HCT116 (cell line): ENCODE measurements around the gene NXPH1. TPM values are rescaled to one million over a fixed set of nuclear protein-coding genes. Genes with fewer than 3 reads are reported as not detected.

Experiments
- ATAC-seq: fragments of 200-7000 bp; cut with Tn5 transposase; 2 replicates; pipeline ENCODE4 v1.9.1; 2020; ENCODE audit warnings: mild to moderate bottlenecking, moderate library complexity
- BruUV-seq: library from RNA; stranded (reverse); fragments of 400-500 nt; replicated peaks from 2 replicates; lab custom pipeline; 2021; lab: Mats Ljungman, UMichigan
- CTCF ChIA-PET: fragments of 300-600 bp; sonication (Branson Sonifier 250); formaldehyde crosslinking; loops from one replicate; lab custom pipeline; 2021; ENCODE audit warnings: antibody characterized with exemption; lab: Charles Lee
- POLR2A ChIA-PET: fragments of 300-600, 350-600 bp; sonication (Branson Sonifier 250); formaldehyde crosslinking; loops from one replicate; lab custom pipeline; 2021; ENCODE audit warnings: antibody characterized with exemption; lab: Charles Lee
- RAD21 ChIA-PET, 2 experiments: fragments of 300-600 bp; sonication (Branson Sonifier 250); formaldehyde crosslinking; loops; one replicate each; lab custom pipeline; 2023; ENCODE audit warnings: low total read pairs in 2 of 2; ENCODE audit not compliant: uncharacterized antibody in 2 of 2, unreplicated experiment in 2 of 2, low non-redundant PET in 1 of 2; lab: Charles Lee
- DNase-seq: peaks from one replicate; pipeline ENCODE4 v3.0.0-alpha.2; 2010; ENCODE audit warnings: low read depth, low spot score
- H2AFZ ChIP-seq: fragments of 200-600 bp; shearing (Covaris generic), sonication (generic); 2 replicates; pipeline ENCODE4 v1.6.1; 2017; ENCODE audit warnings: low read depth, mixed run types, mixed read lengths, antibody characterized with exemption, low read length; ENCODE audit not compliant: poor library complexity, severe bottlenecking
- H3K27ac ChIP-seq: 2 replicates; pipeline ENCODE4 v1.5.1; 2012; ENCODE audit warnings: low read depth, low read length
- H3K27me3 ChIP-seq: fragments of 200-600 bp; sonication (generic); 2 replicates; pipeline ENCODE4 v1.6.1; 2016; ENCODE audit warnings: mixed run types, low read length, mixed read lengths; ENCODE audit not compliant: insufficient read depth
- H3K36me3 ChIP-seq, 2 experiments: fragments of 200-500 bp in 1 of 2; fragments of 200-600 bp in 1 of 2; sonication (Bioruptor generic) in 1 of 2; sonication (generic) in 1 of 2; 2 replicates each; pipeline versions ENCODE4 v1.5.1 to v1.6.1; 2014 to 2016; ENCODE audit warnings: low read length in 2 of 2, inconsistent platforms in 1 of 2, mixed read lengths in 1 of 2, mixed run types in 1 of 2; ENCODE audit not compliant: insufficient read depth in 2 of 2, control insufficient read depth in 1 of 2
- H3K4me1 ChIP-seq, 2 experiments: fragments of 200-600 bp in 1 of 2; sonication (generic) in 1 of 2; 2 replicates each; pipeline versions ENCODE4 v1.5.1 to v1.6.1; 2012 to 2017; ENCODE audit warnings: low read length in 2 of 2, inconsistent platforms in 1 of 2, mild to moderate bottlenecking in 1 of 2, mixed read lengths in 1 of 2, mixed run types in 1 of 2, moderate library complexity in 1 of 2; ENCODE audit not compliant: insufficient read depth in 2 of 2, control insufficient read depth in 1 of 2
- H3K4me2 ChIP-seq: fragments of 200-600 bp; sonication (generic); 2 replicates; pipeline ENCODE4 v1.6.1; 2017; ENCODE audit warnings: mixed run types, low read length, mixed read lengths
- H3K4me3 ChIP-seq, 2 experiments: fragments of 200-600 bp in 1 of 2; sonication (generic) in 1 of 2; replicated peaks in 1 of 2; 2 replicates each; pipeline ENCODE4 v1.5.1; 2011 to 2016; ENCODE audit warnings: low read length in 2 of 2, control low read depth in 1 of 2, low read depth in 1 of 2, mild to moderate bottlenecking in 1 of 2, mixed read lengths in 1 of 2, mixed run types in 1 of 2
- H3K79me2 ChIP-seq: fragments of 200-600 bp; sonication (generic); 2 replicates; pipeline ENCODE4 v1.6.1; 2017; ENCODE audit warnings: mild to moderate bottlenecking, mixed run types, low read length, moderate library complexity, mixed read lengths; ENCODE audit not compliant: insufficient read depth
- H3K9ac ChIP-seq: fragments of 200-600 bp; sonication (generic); 2 replicates; pipeline ENCODE4 v1.6.1; 2016; ENCODE audit warnings: low read length, mixed read lengths
- H3K9me2 ChIP-seq: fragments of 200-600 bp; sonication (generic), shearing (Covaris generic); 2 replicates; pipeline ENCODE4 v1.6.1; 2017; ENCODE audit warnings: mixed run types, mild to moderate bottlenecking, moderate library complexity; ENCODE audit not compliant: insufficient read depth
- H3K9me3 ChIP-seq, 2 experiments: fragments of 200-500 bp in 1 of 2; fragments of 200-600 bp in 1 of 2; sonication (Bioruptor generic) in 1 of 2; sonication (generic) in 1 of 2; 2 replicates each; pipeline ENCODE4 v1.6.1; 2014 to 2017; ENCODE audit warnings: low read length in 2 of 2, mixed read lengths in 2 of 2, inconsistent platforms in 1 of 2, low read depth in 1 of 2, mild to moderate bottlenecking in 1 of 2, mixed run types in 1 of 2, moderate library complexity in 1 of 2; ENCODE audit not compliant: control insufficient read depth in 1 of 2, insufficient read depth in 1 of 2
- H4K20me1 ChIP-seq: fragments of 200-600 bp; sonication (generic), shearing (Covaris generic); 2 replicates; pipeline ENCODE4 v1.6.1; 2017; ENCODE audit warnings: mixed run types, mild to moderate bottlenecking, moderate library complexity; ENCODE audit not compliant: insufficient read depth
- ATF3 ChIP-seq: IDR thresholded peaks from 2 replicates; pipeline ENCODE4 v1.6.1; 2012
- CBX3 ChIP-seq: IDR thresholded peaks from 2 replicates; pipeline ENCODE4 v1.6.1; 2012; ENCODE audit warnings: low read depth
- JUND ChIP-seq: IDR thresholded peaks from 2 replicates; pipeline ENCODE4 v1.6.1; 2012
- POLR2A ChIP-seq: IDR thresholded peaks from 2 replicates; pipeline ENCODE4 v1.7.0; 2011; ENCODE audit warnings: borderline replicate concordance; ENCODE audit not compliant: insufficient read depth, insufficient read length; ENCODE audit errors: extremely low read depth
- SRF ChIP-seq: IDR thresholded peaks from 2 replicates; pipeline ENCODE4 v1.6.1; 2012; ENCODE audit warnings: low read depth
- ZBTB33 ChIP-seq: IDR thresholded peaks from 2 replicates; pipeline ENCODE4 v1.6.1; 2011; ENCODE audit warnings: mild to moderate bottlenecking, low read length, moderate library complexity; ENCODE audit not compliant: insufficient replicate concordance; ENCODE audit errors: extremely low read depth
- ZNF274 ChIP-seq: fragments of 200-500 bp; sonication (Bioruptor generic); IDR thresholded peaks from 2 replicates; pipeline ENCODE4 v1.6.1; 2014; ENCODE audit warnings: mild to moderate bottlenecking, low read depth, low read length, inconsistent platforms
- intact Hi-C: fragments of 100-400 bp; cut with micrococcal nuclease; formaldehyde crosslinking; loops from 2 replicates; pipeline ENCODE4 v1.10.0; 2022
- total RNA-seq: library from RNA; stranded (reverse); gene quantifications from one replicate; pipeline ENCODE4 v1.2.1, GENCODE V29; 2021; ENCODE audit not compliant: unreplicated experiment

Gene NXPH1
- total RNA-seq, 1 experiment from 2014 or later = 0.17 TPM

GRCh38 chr7:8435095-8435494, 1.7 kb downstream of the NXPH1 start:
- no peaks in the 10 kb centered on the region for H3K79me2 ChIP-seq
- no peaks in the 10 kb centered on the region for H3K9me3 ChIP-seq
- BruUV-seq = no TSS peak
- ChIA-PET POLR2A (no interaction called here), CTCF (no interaction called here), RAD21 (no interaction called here)
- H3K4me1 ChIP-seq = no peaks in the 10 kb centered on the region; a peak in 1 of 4 replicates
- no peaks in the 10 kb centered on the region for H3K9me2 ChIP-seq
- DNase-seq = no peak
- H3K4me3 ChIP-seq = no peak overlapping the region
- no peaks in the 10 kb centered on the region for H4K20me1 ChIP-seq
- no peak for ATAC-seq
- H3K27me3 ChIP-seq = peaks cover 12% of the 10 kb centered on the region
- TF ChIP-seq SRF (no peak), CBX3 (no peak), POLR2A (no peak), JUND (no peak), ZBTB33 (no peak), ATF3 (no peak), ZNF274 (no peak)
- no peak overlapping the region for H3K9ac ChIP-seq
- no peak overlapping the region for H3K27ac ChIP-seq
- no peak overlapping the region for H2AFZ ChIP-seq
- intact Hi-C loops = loop anchor here (5.0 kb wide), 1 partner anchor 657 kb away; no protein-coding TSS in a partner anchor
- no peak overlapping the region for H3K4me2 ChIP-seq
- H3K36me3 ChIP-seq = no peaks in the 10 kb centered on the region
